NCI-H510A (cell line): Measurements from ENCODE around the gene SGK1.
"Not testable (repeated sequence)": the region's sequence is repeated elsewhere in the genome, so short reads cannot be mapped to it uniquely, and the experiment has no call there.

Experiments
- DNase-seq: peaks from one replicate; lab custom pipeline; 2025; lab: John Stamatoyannopoulos, UW

The SGK1 gene

GRCh38 chr6:134328138-134328537, 10.2 kb upstream of the SGK1 start:
- no peak for DNase-seq

DNA sequence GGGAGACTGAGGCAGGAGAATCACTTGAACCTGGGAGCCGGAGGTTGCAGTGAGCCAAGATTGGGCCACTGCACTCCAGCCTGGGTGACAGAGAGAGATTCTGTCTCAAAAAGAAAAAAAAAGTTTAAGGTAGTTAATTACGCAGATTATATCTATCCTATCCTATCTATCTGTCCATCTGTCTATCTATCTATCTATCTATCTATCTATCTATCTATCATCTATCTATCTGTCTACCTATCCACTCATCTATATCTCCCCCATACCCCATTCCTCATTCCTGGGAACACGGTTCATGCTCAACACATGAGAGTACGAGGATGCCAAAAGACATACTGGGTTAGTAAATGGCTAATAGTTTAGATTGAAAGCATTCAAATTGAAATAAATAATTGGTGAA, 8.3 kb upstream of the SGK1 start:
- not testable (repeated sequence) for DNase-seq

GRCh38 chr6:134324766-134325165, 6.9 kb upstream of the SGK1 start:
- DNase-seq, result no peak

GRCh38 chr6:134324141-134324540, 6.2 kb upstream of the SGK1 start:
- DNase-seq, result no peak

DNA sequence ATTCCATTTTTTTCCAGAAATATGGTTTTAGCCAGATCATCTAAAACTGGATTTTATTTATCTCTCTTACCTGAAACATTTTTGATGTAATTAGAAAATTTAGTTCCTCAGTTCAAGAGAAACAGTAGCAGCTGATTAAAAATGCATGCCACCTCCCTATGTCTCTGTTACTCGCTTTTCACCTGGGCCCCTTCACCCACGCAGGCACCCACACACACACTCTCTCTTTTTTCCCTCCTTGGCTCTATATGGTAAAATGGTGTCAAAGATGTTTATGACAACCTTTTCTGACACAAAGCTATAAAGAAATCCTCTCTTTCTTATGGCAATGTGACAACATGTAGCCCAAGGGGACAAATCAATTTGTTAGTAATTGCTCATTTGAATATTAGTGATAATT, 5.8 kb upstream of the SGK1 start:
- no peak for DNase-seq

GRCh38 chr6:134323294-134323693, 5.4 kb upstream of the SGK1 start:
- no peak for DNase-seq

DNA sequence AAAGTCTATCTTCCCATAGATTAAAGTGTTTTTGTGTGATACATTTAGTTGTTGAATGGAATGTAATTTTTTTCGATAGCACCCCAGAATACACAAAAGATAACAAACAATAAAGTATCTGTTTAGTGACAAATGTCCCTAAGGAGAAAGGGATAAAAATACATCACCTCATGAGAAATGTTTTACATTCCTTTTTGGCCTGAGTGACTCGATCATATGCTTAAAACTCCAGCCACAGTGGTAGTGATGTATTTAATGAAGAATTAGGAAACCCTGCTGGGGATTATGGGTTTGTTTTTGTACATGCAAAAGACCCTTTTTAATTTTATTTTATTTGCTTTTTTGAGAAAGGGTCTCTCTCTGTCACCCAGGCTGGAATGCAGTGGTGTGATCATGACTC, 4.3 kb upstream of the SGK1 start:
- DNase-seq, result no peak

GRCh38 chr6:134321246-134321645, 3.3 kb upstream of the SGK1 start:
- no peak for DNase-seq

DNA sequence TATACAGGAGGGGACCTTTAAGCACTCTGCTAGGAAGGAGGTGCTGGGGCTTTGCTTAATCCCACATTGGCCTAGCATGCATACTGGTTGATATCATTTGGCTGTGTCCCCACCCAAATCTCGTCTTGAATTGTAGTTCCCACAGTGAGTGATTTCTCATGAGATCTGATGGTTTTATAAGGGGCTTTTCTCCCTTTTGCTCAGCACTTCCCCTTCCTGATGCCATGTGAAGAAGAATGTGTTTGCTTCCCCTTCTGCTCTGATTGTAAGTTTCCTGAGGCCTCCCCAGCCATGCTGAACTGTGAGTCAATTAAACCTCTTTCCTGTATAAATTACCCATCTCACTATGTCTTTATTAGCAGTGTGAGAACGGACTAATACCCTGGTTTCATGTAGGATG, 1.8 kb upstream of the SGK1 start:
- DNase-seq, result not testable (repeated sequence)

- DNase-seq, result no peak
These were observed 1.0 kb upstream of the SGK1 start for GRCh38 chr6:134318974-134319281.

DNA sequence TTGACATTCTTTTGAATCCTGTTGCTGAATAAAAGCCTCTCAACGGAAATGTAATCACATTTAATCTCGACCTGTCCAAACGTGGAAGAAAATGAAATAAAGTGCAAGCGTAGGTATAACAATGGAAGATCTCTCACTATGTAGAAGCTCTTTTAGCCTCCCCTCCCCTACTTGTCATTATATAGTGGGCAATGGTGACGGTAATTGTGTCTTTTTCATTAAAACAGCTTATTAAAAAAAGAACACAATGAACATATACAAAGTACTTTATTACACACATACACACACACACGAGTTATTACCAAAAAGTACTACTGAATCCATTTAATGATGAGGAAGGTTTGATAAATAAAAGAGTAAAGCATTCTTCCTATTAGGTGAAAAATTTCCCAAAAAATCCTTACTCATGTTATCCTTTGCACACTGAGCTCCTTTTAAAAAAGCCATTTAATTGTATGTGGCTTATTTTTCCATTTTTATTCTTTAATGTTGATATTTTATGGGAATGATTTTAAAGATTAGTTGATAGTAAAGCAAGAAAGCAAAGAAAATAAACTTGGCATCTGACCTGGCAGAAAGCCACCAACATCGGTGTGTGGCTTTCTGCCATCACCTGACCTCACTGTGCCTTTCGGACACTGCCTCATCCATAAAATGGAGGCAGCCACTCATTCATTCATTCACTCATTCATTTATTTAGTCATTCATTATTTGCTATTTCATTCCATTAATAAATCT, 493 bp upstream of the SGK1 start:
- DNase-seq, result no peak

DNA sequence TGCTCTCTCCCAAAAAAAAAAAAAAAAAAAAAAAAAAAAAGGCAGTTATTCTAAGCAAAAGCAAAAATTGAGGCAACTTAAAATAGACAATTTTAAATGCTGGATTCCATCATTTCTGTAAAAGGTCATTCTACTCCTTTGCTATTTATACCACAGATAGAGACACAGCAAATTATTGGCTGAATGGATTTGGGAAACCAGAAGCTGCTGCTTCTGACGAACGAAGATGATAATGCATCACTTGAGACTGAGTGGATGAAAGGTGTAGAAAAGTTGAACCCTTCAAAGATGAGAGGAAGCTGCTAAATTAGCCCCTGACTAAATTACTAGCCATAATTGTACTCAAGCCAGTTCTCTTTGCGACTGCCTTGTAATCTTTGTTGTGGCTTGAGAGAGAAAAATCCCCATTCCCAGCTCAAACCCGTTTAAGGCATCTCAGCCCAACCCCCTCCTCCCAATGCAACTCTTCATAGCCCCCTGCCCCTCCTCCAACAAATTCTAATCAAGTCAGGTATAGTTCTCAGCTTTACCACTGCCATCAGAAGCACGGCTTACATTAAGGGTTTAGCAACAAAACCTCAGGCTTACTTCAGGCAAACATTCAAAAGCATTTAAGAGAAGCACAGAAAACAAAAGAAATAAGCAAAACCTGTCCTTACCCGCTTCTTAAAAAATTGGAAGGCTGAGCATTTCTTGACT, 1.0 kb downstream of the SGK1 start:
- DNase-seq, result no peak

GRCh38 chr6:134315974-134316441, 1.9 kb downstream of the SGK1 start:
- DNase-seq, result no peak

GRCh38 chr6:134315189-134315588, 2.7 kb downstream of the SGK1 start:
- DNase-seq, result no peak

DNA sequence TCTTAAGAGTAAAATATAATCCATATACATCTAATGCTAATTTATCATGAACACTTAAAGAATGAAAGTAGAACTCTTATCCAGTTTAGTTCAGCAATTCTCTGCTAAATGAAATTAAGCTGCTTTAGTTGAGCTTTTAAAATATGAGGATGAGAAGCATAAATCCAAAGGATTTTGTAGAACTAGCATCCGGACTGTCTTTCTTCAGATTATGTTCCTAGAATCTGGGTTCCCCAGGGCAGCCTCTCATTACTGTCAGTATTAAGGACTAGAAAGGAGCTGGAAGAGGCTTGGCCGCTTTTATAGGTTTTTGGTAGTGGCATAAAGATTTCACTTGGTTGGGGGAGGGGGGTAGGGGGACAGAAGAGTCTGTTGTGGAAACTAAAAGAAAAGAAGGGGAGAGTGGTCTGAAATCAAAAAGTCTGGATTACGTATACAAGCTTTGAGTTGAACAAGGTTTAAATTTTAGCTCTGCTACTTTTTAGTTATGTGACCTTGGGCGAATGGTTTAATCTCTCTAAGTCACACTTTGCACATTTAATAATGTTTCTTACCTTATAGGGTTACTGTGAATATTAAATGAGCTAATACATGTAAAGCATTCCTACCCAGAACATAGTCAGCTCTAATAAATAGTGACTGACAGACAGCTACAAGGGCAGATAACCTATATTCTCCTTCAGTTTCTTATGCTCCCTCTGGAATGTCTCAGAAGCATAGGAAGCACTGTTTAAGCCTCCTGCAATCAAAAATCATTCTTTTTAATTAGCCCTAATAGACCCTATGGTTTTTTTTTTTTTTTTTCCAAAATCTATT, 3.7 kb downstream of the SGK1 start:
- DNase-seq, result no peak

GRCh38 chr6:134312038-134312660, 5.8 kb downstream of the SGK1 start:
- DNase-seq, result no peak

DNA sequence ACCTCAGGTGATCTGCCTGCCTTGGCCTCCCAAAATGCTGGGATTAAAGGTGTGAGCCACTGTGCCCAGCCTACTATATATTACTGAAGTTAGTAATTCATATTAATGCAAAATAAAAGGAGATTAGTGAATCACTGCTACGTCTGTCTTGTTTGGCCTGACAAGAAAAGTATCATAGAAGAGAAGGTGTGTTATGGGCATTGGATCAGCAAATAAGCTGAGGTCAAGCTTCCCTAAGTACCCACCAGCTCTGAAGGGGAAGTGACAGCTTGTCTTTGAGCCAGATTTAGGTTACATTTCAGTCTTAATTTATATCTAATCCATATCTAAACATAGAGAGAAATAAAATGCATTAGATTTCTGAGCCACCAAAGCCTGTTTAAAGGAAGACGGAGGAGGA, 7.1 kb downstream of the SGK1 start:
- no peak for DNase-seq

GRCh38 chr6:134309983-134310605, 7.8 kb downstream of the SGK1 start:
- no peak for DNase-seq

DNA sequence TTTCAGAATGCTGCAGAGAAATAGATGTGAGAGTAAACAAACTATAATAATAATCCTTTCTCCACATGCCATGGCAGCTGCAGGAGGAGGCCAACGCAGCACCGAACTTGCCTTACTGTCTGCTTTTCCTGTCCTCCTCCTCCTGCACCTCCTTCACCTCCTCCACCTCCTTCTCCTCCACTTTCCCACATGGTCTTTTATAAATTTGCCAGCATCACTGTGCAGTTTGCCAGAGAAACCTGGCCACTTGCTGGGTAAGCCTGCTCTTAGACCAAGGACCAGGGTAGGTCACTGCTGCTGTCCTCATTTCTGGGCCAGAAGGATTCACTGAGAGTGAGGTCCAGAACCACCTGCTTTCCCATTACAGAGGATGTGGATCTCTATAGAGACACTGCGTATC, 8.7 kb downstream of the SGK1 start:
- DNase-seq, result no peak

DNA sequence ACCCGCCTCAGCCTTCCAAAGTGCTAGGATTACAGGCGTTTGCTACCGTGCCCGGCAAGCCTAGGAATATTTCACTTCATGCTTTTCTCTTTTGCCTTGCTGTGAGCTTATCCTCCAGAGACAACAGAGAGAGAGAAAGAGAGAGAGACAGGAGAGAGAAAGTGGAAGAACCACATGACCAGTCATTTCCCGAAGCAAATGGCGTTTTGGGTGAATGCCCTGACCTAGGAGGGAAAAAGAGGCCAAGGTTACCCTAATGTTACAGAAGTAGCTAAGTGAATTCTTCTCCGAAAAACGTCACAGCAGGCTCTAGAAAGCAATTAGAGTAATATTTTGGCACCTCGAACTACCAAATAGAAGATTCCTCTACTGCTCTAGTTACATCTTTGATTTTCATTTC, 9.1 kb downstream of the SGK1 start:
- DNase-seq, result no peak

DNA sequence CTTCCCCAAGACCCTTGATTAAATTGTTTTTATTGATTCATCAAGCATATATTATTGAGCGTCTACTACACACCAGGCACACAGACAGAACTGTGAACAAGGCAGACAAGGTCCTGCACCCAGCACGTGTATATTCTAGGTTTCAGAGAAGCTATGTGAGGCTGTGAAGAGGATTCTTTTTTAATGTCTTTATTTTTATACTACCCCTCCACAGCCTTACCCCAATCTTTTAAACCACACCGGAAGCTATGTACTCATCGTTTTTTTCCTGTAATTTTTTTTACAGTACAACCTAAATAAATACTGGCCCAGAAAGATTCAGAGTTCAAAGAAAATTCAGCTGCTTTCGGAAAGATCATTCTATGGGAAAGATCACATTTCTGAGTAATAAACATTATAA, 10.0 kb downstream of the SGK1 start:
- DNase-seq, result no peak

GRCh38 chr6:134307075-134307474, 10.8 kb downstream of the SGK1 start:
- DNase-seq, result no peak
